ENCODE measurements around the gene COA6. TPM values are rescaled to one million over a fixed set of nuclear protein-coding genes. Genes with fewer than 3 reads are reported as not detected.
A peak's percentile ranks its signal among the peaks of the same experiment; 100 is the strongest.
"Not testable (repeated sequence)": the region's sequence is repeated elsewhere in the genome, so short reads cannot be mapped to it uniquely, and the experiment has no call there.

Gene COA6
- total and polyA plus RNA-seq, 4 donors = 14.9 to 38.0 (median 29.5) TPM

DNA sequence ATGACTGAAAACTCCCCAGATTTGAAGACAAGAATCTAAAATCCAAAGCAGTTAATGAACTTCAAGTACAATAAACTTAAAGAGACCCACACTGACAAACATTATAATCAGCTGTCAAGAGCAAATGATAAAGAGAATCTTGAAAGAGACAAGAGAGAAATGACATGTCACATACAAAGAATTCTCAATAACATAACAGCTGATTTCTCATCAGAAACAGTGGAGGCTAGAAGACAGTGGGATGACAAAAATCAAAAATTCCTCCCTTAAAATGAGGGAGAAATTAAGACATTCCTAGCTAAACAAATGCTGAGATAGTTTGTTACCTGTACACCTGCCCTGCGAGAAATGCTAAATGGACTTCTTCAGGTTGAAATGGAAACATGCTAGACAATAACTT, 36.0 kb upstream of the COA6 start:
- Histone ChIP-seq H3K27me3 (ENCODE audit: control insufficient read depth, insufficient read depth, low read length) (no peaks in the 10 kb centered on the region), H3K4me3 (ENCODE audit: low read depth, low read length) (no peak overlapping the region), H3K36me3 (ENCODE audit: control insufficient read depth, insufficient read depth, low read length) (no peaks in the 10 kb centered on the region), H3K27ac (ENCODE audit: low read depth, low read length) (no peak overlapping the region), H3K4me1 (ENCODE audit: control insufficient read depth, insufficient read depth, low read length) (no peaks in the 10 kb centered on the region), H3K9me3 (ENCODE audit: control insufficient read depth, insufficient read depth, low read length) (peaks cover 12% of the 10 kb centered on the region)
- WGBS (ENCODE audit: insufficient coverage) = no CpG with 5 or more reads among the region's 1 CpG
- no peak for DNase-seq (ENCODE audit: low read depth in 4 of 6, low spot score in 6 of 6)

GRCh38 chr1:234340528-234340927, 32.7 kb upstream of the COA6 start:
- Histone ChIP-seq H3K36me3 (ENCODE audit: control insufficient read depth, insufficient read depth, low read length) (no peaks in the 10 kb centered on the region), H3K27ac (ENCODE audit: low read depth, low read length) (no peak overlapping the region), H3K27me3 (ENCODE audit: control insufficient read depth, insufficient read depth, low read length) (no peaks in the 10 kb centered on the region), H3K4me1 (ENCODE audit: control insufficient read depth, insufficient read depth, low read length) (no peaks in the 10 kb centered on the region), H3K9me3 (ENCODE audit: control insufficient read depth, insufficient read depth, low read length) (peaks cover 12% of the 10 kb centered on the region), H3K4me3 (ENCODE audit: low read depth, low read length) (no peak overlapping the region)
- no CpG with 5 or more reads among the region's 2 CpGs for WGBS (ENCODE audit: insufficient coverage)
- no peak for DNase-seq (ENCODE audit: low read depth in 4 of 6, low spot score in 6 of 6)

GRCh38 chr1:234342774-234343173, 30.5 kb upstream of the COA6 start:
- DNase-seq (ENCODE audit: low read depth in 4 of 6, low spot score in 6 of 6) = peak in 1 of 6 donors; percentile 7

GRCh38 chr1:234345237-234345636, 28.0 kb upstream of the COA6 start:
- no peaks in the 10 kb centered on the region for H3K4me1 ChIP-seq (ENCODE audit: control insufficient read depth, insufficient read depth, low read length)

More at GRCh38 chr1:234342774-234343173, 30.5 kb upstream of the COA6 start:
- no peak overlapping the region for H3K27ac ChIP-seq (ENCODE audit: low read depth, low read length)
- H3K9me3 ChIP-seq (ENCODE audit: control insufficient read depth, insufficient read depth, low read length) = peaks cover 6% of the 10 kb centered on the region
- no peaks in the 10 kb centered on the region for H3K4me1 ChIP-seq (ENCODE audit: control insufficient read depth, insufficient read depth, low read length)
- H3K36me3 ChIP-seq (ENCODE audit: control insufficient read depth, insufficient read depth, low read length) = no peaks in the 10 kb centered on the region
- WGBS (ENCODE audit: insufficient coverage) = 73% methylated on average over 3 of the region's 5 CpGs
- no peak overlapping the region for H3K4me3 ChIP-seq (ENCODE audit: low read depth, low read length)
- H3K27me3 ChIP-seq (ENCODE audit: control insufficient read depth, insufficient read depth, low read length) = no peaks in the 10 kb centered on the region

GRCh38 chr1:234348964-234349363, 24.3 kb upstream of the COA6 start:
- Histone ChIP-seq H3K9me3 (ENCODE audit: control insufficient read depth, insufficient read depth, low read length) (no peaks in the 10 kb centered on the region), H3K27me3 (ENCODE audit: control insufficient read depth, insufficient read depth, low read length) (no peaks in the 10 kb centered on the region), H3K27ac (ENCODE audit: low read depth, low read length) (no peak overlapping the region), H3K4me1 (ENCODE audit: control insufficient read depth, insufficient read depth, low read length) (no peaks in the 10 kb centered on the region), H3K4me3 (ENCODE audit: low read depth, low read length) (no peak overlapping the region), H3K36me3 (ENCODE audit: control insufficient read depth, insufficient read depth, low read length) (no peaks in the 10 kb centered on the region)
- WGBS (ENCODE audit: insufficient coverage) = 93% methylated on average over 3 of the region's 4 CpGs
- no peak for DNase-seq (ENCODE audit: low read depth in 4 of 6, low spot score in 6 of 6)

More at GRCh38 chr1:234345237-234345636, 28.0 kb upstream of the COA6 start:
- Histone ChIP-seq H3K4me3 (ENCODE audit: low read depth, low read length) (no peak overlapping the region), H3K27me3 (ENCODE audit: control insufficient read depth, insufficient read depth, low read length) (no peaks in the 10 kb centered on the region), H3K9me3 (ENCODE audit: control insufficient read depth, insufficient read depth, low read length) (peaks cover 4% of the 10 kb centered on the region), H3K36me3 (ENCODE audit: control insufficient read depth, insufficient read depth, low read length) (no peaks in the 10 kb centered on the region), H3K27ac (ENCODE audit: low read depth, low read length) (no peak overlapping the region)
- no peak for DNase-seq (ENCODE audit: low read depth in 4 of 6, low spot score in 6 of 6)
- WGBS (ENCODE audit: insufficient coverage) = 100% methylated on average over 1 of the region's 1 CpG

DNA sequence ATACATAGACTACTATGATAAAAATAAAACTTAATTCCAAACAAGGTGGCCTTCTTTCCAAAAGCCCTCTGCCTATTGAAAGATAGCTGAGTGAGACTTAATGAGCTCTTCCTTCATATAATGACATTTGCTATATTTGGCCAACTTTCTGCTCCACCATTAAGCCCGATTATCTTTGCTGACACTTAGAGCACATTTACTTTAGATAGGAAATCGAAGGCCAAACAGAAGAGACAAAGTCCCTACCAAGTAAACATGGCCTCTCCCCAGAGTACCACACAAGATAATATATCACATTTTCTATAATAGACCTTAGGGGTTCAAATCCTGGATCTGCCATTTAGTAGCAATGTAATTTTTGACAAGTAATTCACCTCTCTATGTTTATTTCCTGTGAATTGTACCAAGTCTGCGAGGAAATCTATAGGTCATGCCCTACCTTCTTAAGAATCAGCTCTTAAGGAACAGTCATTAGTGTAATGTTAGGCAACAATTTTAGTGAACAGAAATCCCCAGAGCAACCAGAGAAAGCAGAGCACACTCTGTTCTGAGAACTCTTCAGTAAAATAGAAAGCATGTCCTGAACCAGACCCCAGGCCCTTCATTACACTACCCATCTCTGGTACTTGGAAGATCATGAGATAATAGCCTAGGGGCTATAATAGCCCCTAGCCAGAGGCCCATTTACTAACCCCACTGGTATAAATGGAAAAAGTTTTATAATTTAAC, 17.3 kb upstream of the COA6 start:
- Histone ChIP-seq H3K4me3 (ENCODE audit: low read depth, low read length) (no peak overlapping the region), H3K27me3 (ENCODE audit: control insufficient read depth, insufficient read depth, low read length) (no peaks in the 10 kb centered on the region), H3K4me1 (ENCODE audit: control insufficient read depth, insufficient read depth, low read length) (peaks cover 3% of the 10 kb centered on the region), H3K9me3 (ENCODE audit: control insufficient read depth, insufficient read depth, low read length) (no peaks in the 10 kb centered on the region), H3K36me3 (ENCODE audit: control insufficient read depth, insufficient read depth, low read length) (no peaks in the 10 kb centered on the region), H3K27ac (ENCODE audit: low read depth, low read length) (no peak overlapping the region)
- DNase-seq (ENCODE audit: low read depth in 4 of 6, low spot score in 6 of 6) = no peak
- WGBS (ENCODE audit: insufficient coverage) = 83% methylated on average over 1 of the region's 3 CpGs

GRCh38 chr1:234356615-234357269, 16.5 kb upstream of the COA6 start:
- not testable (repeated sequence) for H3K36me3 ChIP-seq (ENCODE audit: control insufficient read depth, insufficient read depth, low read length); H3K4me1 ChIP-seq (ENCODE audit: control insufficient read depth, insufficient read depth, low read length); H3K27me3 ChIP-seq (ENCODE audit: control insufficient read depth, insufficient read depth, low read length); H3K9me3 ChIP-seq (ENCODE audit: control insufficient read depth, insufficient read depth, low read length); H3K27ac ChIP-seq (ENCODE audit: low read depth, low read length)
- DNase-seq (ENCODE audit: low read depth in 4 of 6, low spot score in 6 of 6) = peak in 2 of 6 donors; percentile 15 to 84
- H3K4me3 ChIP-seq (ENCODE audit: low read depth, low read length) = peak overlapping the region; percentile 24
- WGBS (ENCODE audit: insufficient coverage) = 43% methylated on average over 31 of the region's 35 CpGs

GRCh38 chr1:234357831-234358230, 15.4 kb upstream of the COA6 start:
- no peak overlapping the region for H3K4me3 ChIP-seq (ENCODE audit: low read depth, low read length)
- no peaks in the 10 kb centered on the region for H3K36me3 ChIP-seq (ENCODE audit: control insufficient read depth, insufficient read depth, low read length)
- no peak for DNase-seq (ENCODE audit: low read depth in 4 of 6, low spot score in 6 of 6)
- no peaks in the 10 kb centered on the region for H3K9me3 ChIP-seq (ENCODE audit: control insufficient read depth, insufficient read depth, low read length)
- H3K27ac ChIP-seq (ENCODE audit: low read depth, low read length) = no peak overlapping the region
- peaks cover 3% of the 10 kb centered on the region for H3K4me1 ChIP-seq (ENCODE audit: control insufficient read depth, insufficient read depth, low read length)
- H3K27me3 ChIP-seq (ENCODE audit: control insufficient read depth, insufficient read depth, low read length) = no peaks in the 10 kb centered on the region

DNA sequence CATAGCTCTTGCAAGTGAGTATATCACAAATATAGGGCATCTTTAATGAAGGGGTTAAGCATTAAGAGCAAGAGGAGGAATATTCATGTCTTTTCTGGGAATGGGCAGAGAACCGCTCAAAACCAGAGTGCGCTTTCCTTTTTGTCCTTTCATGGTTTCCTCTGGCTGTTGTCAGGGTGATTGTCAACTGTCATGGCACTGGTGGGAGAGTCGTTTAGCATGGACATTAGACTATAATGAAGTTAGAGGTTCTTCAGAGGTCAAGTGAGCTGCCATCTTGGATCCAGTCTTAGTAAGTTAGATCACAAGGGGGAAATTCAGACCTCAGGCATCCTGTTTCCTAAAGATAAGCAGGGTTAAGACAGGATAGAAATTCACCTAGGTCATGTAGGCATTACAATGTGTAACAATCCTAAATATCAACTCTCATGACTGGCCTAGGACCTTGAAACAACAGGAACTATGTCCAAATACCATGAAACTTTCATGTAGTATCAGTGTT, 12.1 kb upstream of the COA6 start:
- Histone ChIP-seq H3K27ac (ENCODE audit: low read depth, low read length) (no peak overlapping the region), H3K4me3 (ENCODE audit: low read depth, low read length) (no peak overlapping the region), H3K9me3 (ENCODE audit: control insufficient read depth, insufficient read depth, low read length) (no peaks in the 10 kb centered on the region), H3K27me3 (ENCODE audit: control insufficient read depth, insufficient read depth, low read length) (no peaks in the 10 kb centered on the region), H3K4me1 (ENCODE audit: control insufficient read depth, insufficient read depth, low read length) (peaks cover 3% of the 10 kb centered on the region), H3K36me3 (ENCODE audit: control insufficient read depth, insufficient read depth, low read length) (no peaks in the 10 kb centered on the region)
- DNase-seq (ENCODE audit: low read depth in 4 of 6, low spot score in 6 of 6) = no peak
- WGBS (ENCODE audit: insufficient coverage) = 66% methylated on average over 3 of the region's 3 CpGs

DNA sequence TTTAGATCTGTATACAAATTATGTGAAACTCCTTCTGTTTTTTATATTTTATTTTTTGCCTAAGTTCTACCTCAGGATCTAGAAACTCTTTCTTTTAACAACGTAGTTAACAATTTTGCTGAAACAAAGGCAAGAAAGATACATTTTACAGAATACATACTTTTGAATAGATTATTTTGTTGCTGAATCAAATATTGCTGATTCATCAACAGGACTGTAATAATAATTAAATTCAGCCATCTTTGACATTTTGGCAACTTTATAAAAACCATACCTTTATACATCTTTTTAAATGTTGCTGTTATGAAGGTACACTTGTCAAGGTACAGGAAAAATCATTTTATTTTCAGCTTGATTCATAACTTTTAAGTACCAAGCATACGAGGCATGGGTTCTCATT, 10.7 kb upstream of the COA6 start:
- H3K4me1 ChIP-seq (ENCODE audit: control insufficient read depth, insufficient read depth, low read length) = no peaks in the 10 kb centered on the region
- no peak overlapping the region for H3K27ac ChIP-seq (ENCODE audit: low read depth, low read length)
- H3K4me3 ChIP-seq (ENCODE audit: low read depth, low read length) = no peak overlapping the region
- no peaks in the 10 kb centered on the region for H3K9me3 ChIP-seq (ENCODE audit: control insufficient read depth, insufficient read depth, low read length)
- DNase-seq (ENCODE audit: low read depth in 4 of 6, low spot score in 6 of 6) = no peak
- H3K27me3 ChIP-seq (ENCODE audit: control insufficient read depth, insufficient read depth, low read length) = no peaks in the 10 kb centered on the region
- H3K36me3 ChIP-seq (ENCODE audit: control insufficient read depth, insufficient read depth, low read length) = no peaks in the 10 kb centered on the region
- WGBS (ENCODE audit: insufficient coverage) = no CpG with 5 or more reads among the region's 2 CpGs
